Measurements from ENCODE around the gene EPSTI1.

DNA sequence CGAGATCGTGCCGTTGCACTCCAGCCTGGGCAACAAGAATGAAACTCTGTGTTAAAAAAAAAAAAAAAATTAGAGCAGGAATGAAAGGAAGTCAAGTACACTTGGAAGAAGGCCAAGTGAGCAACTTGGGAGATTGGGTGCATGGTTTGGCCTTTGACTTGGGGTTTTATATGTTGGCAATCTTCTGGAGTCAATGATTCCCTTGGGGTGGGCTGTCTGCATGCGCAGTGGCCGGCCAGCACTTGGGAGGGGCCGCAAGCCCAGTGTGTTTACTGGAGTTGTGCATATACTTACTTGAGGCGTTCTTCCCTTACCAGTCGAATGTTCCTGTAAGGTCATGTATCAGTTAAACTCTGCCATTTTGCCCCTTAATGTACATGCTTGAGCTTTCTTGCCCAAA, 106.7 kb downstream of the EPSTI1 start:
- TF ChIP-seq, protein P1, sequence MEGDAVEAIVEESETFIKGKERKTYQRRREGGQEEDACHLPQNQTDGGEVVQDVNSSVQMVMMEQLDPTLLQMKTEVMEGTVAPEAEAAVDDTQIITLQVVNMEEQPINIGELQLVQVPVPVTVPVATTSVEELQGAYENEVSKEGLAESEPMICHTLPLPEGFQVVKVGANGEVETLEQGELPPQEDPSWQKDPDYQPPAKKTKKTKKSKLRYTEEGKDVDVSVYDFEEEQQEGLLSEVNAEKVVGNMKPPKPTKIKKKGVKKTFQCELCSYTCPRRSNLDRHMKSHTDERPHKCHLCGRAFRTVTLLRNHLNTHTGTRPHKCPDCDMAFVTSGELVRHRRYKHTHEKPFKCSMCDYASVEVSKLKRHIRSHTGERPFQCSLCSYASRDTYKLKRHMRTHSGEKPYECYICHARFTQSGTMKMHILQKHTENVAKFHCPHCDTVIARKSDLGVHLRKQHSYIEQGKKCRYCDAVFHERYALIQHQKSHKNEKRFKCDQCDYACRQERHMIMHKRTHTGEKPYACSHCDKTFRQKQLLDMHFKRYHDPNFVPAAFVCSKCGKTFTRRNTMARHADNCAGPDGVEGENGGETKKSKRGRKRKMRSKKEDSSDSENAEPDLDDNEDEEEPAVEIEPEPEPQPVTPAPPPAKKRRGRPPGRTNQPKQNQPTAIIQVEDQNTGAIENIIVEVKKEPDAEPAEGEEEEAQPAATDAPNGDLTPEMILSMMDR (IDR thresholded peaks at IDR 0.05), result no peak
- TF ChIP-seq POLR2A (IDR thresholded peaks at IDR 0.05), result no peak

Data from esophagus squamous epithelium (tissue), 4 donors.